GM19452 (cell line): ENCODE measurements around the gene ASAH2.

Source experiments
- ATAC-seq: cut with Tn5 transposase; IDR thresholded peaks from one replicate; pipeline ENCODE4 v1.9.1; 2021; ENCODE audit not compliant: unreplicated experiment

ASAH2 gene

DNA sequence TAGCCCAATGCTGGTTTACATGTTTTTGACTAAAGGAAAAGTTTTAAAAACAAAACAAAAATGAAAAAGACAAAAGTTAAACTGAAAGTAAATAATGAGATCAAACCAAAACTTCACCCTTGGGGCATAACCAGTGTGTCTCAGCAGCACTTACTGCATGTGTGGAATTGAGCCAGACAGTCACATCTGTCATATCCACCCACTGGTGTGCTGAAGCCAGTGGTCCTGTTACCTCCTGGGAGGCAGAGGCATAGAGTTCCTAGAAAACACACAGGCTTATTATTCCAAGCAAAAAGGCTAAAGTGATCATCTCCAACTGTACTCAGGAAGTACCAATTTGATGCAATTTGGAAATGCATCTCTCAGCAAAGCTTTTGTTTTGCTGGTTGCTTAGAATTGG lies 40.4 kb downstream of the ASAH2 start:
- ATAC-seq = no peak
